ENCODE data around the gene CENPW. TPM values are rescaled to one million over a fixed set of nuclear protein-coding genes. Genes with fewer than 3 reads are reported as not detected.
A peak's percentile ranks its signal among the peaks of the same experiment; 100 is the strongest.

The CENPW gene
- total RNA-seq, 1 experiment from 2014 or later, result 90.4 TPM

- TF ChIP-seq ERG (CRISPR knock-in tag; IDR thresholded peaks at IDR 0.05) (no peak), HMGXB4 (CRISPR knock-in tag; IDR thresholded peaks at IDR 0.05) (no peak), ATF1 (CRISPR knock-in tag; IDR thresholded peaks at IDR 0.05) (no peak), CREB1 (CRISPR knock-in tag; IDR thresholded peaks at IDR 0.05) (peak; percentile 68; the same call in 1 of the 2 replicates), ZNF317 (CRISPR knock-in tag; IDR thresholded peaks at IDR 0.05; ENCODE audit: borderline replicate concordance, low read depth) (no peak), ZNF532 (CRISPR knock-in tag; IDR thresholded peaks at IDR 0.05; ENCODE audit: borderline replicate concordance) (no peak), ZMAT4 (CRISPR knock-in tag; IDR thresholded peaks at IDR 0.05) (no peak), CREM (CRISPR knock-in tag; IDR thresholded peaks at IDR 0.05) (peak; percentile 97), RELA (CRISPR knock-in tag; IDR thresholded peaks at IDR 0.05; ENCODE audit: borderline replicate concordance) (no peak), PRDM15 (CRISPR knock-in tag; IDR thresholded peaks at IDR 0.05) (peak; percentile 40; the same call in 1 of the 2 replicates), ESRRA (CRISPR knock-in tag; IDR thresholded peaks at IDR 0.05; ENCODE audit: borderline replicate concordance) (no peak), ZNF425 (CRISPR knock-in tag; conservative IDR thresholded peaks at IDR 0.05) (no peak), ZNF138 (CRISPR knock-in tag; conservative IDR thresholded peaks at IDR 0.05) (no peak), ZNF232 (CRISPR knock-in tag; IDR thresholded peaks at IDR 0.05) (no peak), TP53 (CRISPR knock-in tag; IDR thresholded peaks at IDR 0.05) (no peak), HMGA2 (CRISPR knock-in tag; IDR thresholded peaks at IDR 0.05) (no peak), NR2C2 (CRISPR knock-in tag; IDR thresholded peaks at IDR 0.05) (no peak), SMAD4 (CRISPR knock-in tag; IDR thresholded peaks at IDR 0.05) (no peak), FOXP1 (CRISPR knock-in tag; IDR thresholded peaks at IDR 0.05; ENCODE audit: borderline replicate concordance) (peak; percentile 46; the same call in 1 of the 2 replicates), ZBTB21 (CRISPR knock-in tag; IDR thresholded peaks at IDR 0.05; ENCODE audit: borderline replicate concordance) (no peak), ZBTB43 (CRISPR knock-in tag; IDR thresholded peaks at IDR 0.05) (no peak), PRRX2 (CRISPR knock-in tag; IDR thresholded peaks at IDR 0.05) (no peak), JUN (CRISPR knock-in tag; IDR thresholded peaks at IDR 0.05) (no peak), MXD4 (CRISPR knock-in tag; IDR thresholded peaks at IDR 0.05; ENCODE audit: borderline replicate concordance) (no peak)
Observed at GRCh38 chr6:126339796-126340609, at the start of gene CENPW (continued).

Data from WTC11 (cell line).